ENCODE measurements around the gene ADGRL3.

ADGRL3 gene

GRCh38 chr4:61588621-61589402 is 388.7 kb downstream of the ADGRL3 start:
- POLR2A ChIA-PET, result no interaction called here
- CTCF ChIA-PET, result no interaction called here
- H3K4me1 ChIP-seq (ENCODE audit: control insufficient read depth, insufficient read depth, low read length), result no peaks in the 10 kb centered on the region
- no peaks in the 10 kb centered on the region for H3K9me3 ChIP-seq (ENCODE audit: control insufficient read depth, insufficient read depth, low read depth, low read length)
- H3K27ac ChIP-seq (ENCODE audit: extremely low read depth, low read depth, low read length), result no peak overlapping the region
- no peak overlapping the region for H3K4me3 ChIP-seq (ENCODE audit: low read depth, low read length)
- H3K36me3 ChIP-seq (ENCODE audit: control insufficient read depth in 2 of 2, insufficient read depth in 1 of 2, low read length in 2 of 2), result no peaks in the 10 kb centered on the region
- TF ChIP-seq ZNF19 (tag by site-specific recombination; IDR thresholded peaks at IDR 0.05; ENCODE audit: low read depth), result no peak
- TF ChIP-seq ZNF157 (tag by site-specific recombination; IDR thresholded peaks at IDR 0.05), result no peak
- TF ChIP-seq ZNF221 (tag by site-specific recombination; IDR thresholded peaks at IDR 0.05; ENCODE audit: borderline replicate concordance), result no peak
- no peak for TF ChIP-seq BCL6B (tag by site-specific recombination; IDR thresholded peaks at IDR 0.05)
- TF ChIP-seq, protein P1, sequence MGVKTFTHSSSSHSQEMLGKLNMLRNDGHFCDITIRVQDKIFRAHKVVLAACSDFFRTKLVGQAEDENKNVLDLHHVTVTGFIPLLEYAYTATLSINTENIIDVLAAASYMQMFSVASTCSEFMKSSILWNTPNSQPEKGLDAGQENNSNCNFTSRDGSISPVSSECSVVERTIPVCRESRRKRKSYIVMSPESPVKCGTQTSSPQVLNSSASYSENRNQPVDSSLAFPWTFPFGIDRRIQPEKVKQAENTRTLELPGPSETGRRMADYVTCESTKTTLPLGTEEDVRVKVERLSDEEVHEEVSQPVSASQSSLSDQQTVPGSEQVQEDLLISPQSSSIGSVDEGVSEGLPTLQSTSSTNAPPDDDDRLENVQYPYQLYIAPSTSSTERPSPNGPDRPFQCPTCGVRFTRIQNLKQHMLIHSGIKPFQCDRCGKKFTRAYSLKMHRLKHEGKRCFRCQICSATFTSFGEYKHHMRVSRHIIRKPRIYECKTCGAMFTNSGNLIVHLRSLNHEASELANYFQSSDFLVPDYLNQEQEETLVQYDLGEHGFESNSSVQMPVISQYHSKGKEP (tag by site-specific recombination; IDR thresholded peaks at IDR 0.05), result no peak
- TF ChIP-seq ZNF707 (tag by site-specific recombination; IDR thresholded peaks at IDR 0.05), result no peak
- TF ChIP-seq PBX3 (CRISPR knock-in tag; IDR thresholded peaks at IDR 0.05), result no peak
- no peak for TF ChIP-seq ZNF677 (tag by site-specific recombination; IDR thresholded peaks at IDR 0.05)
- TF ChIP-seq ZNF837 (tag by site-specific recombination; IDR thresholded peaks at IDR 0.05), result no peak
- no peak for TF ChIP-seq ZNF121 (tag by site-specific recombination; IDR thresholded peaks at IDR 0.05)
- TF ChIP-seq ZNF24 (tag by site-specific recombination; IDR thresholded peaks at IDR 0.05), result no peak
- no peak for TF ChIP-seq TRIM28 (IDR thresholded peaks at IDR 0.05; ENCODE audit: borderline replicate concordance, low read length)
- TF ChIP-seq ZNF596 (tag by site-specific recombination; IDR thresholded peaks at IDR 0.05), result no peak

DNA sequence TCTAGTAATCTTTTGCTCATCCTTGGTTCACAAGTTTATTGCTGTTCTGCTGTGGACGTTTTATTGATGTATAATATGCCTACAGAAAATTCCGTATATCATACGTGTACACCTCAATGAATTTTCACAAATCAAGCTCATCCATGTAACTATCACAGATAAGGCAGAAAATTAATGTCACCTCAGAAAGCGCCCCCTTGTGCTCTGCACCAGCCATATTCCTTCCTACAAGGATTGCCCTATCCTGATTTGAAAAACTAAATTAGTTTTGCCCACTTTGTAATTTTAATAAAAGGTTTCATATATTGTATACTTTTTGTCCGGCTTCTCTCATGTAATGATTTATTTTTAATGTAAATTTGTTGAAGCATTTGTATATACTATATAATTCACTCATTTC is 390.8 kb downstream of the ADGRL3 start:
- no peaks in the 10 kb centered on the region for H3K4me1 ChIP-seq (ENCODE audit: control insufficient read depth, insufficient read depth, low read length)
- no peak overlapping the region for H3K27ac ChIP-seq (ENCODE audit: extremely low read depth, low read depth, low read length)
- no peaks in the 10 kb centered on the region for H3K9me3 ChIP-seq (ENCODE audit: control insufficient read depth, insufficient read depth, low read depth, low read length)
- no peak overlapping the region for H3K4me3 ChIP-seq (ENCODE audit: low read depth, low read length)
- ChIA-PET CTCF (interaction anchor here (0.6 kb wide), 1 partner anchor 302 kb away, joined by 3 read pairs; no protein-coding TSS in a partner anchor), POLR2A (no interaction called here)
- TF ChIP-seq ZNF223 (tag by site-specific recombination; IDR thresholded peaks at IDR 0.05) (no peak), KLF9 (tag by site-specific recombination; IDR thresholded peaks at IDR 0.05; ENCODE audit: low read depth) (no peak), ZNF658 (tag by site-specific recombination; IDR thresholded peaks at IDR 0.05) (no peak), ZNF830 (tag by site-specific recombination; IDR thresholded peaks at IDR 0.05; ENCODE audit: low read depth) (no peak), ZFP41 (tag by site-specific recombination; IDR thresholded peaks at IDR 0.05; ENCODE audit: borderline replicate concordance) (no peak)
- TF ChIP-seq, protein P2, sequence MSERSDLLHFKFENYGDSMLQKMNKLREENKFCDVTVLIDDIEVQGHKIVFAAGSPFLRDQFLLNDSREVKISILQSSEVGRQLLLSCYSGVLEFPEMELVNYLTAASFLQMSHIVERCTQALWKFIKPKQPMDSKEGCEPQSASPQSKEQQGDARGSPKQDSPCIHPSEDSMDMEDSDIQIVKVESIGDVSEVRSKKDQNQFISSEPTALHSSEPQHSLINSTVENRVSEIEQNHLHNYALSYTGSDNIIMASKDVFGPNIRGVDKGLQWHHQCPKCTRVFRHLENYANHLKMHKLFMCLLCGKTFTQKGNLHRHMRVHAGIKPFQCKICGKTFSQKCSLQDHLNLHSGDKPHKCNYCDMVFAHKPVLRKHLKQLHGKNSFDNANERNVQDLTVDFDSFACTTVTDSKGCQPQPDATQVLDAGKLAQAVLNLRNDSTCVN (tag by site-specific recombination; optimal IDR thresholded peaks at IDR 0.05), result no peak
- TF ChIP-seq, protein P3, sequence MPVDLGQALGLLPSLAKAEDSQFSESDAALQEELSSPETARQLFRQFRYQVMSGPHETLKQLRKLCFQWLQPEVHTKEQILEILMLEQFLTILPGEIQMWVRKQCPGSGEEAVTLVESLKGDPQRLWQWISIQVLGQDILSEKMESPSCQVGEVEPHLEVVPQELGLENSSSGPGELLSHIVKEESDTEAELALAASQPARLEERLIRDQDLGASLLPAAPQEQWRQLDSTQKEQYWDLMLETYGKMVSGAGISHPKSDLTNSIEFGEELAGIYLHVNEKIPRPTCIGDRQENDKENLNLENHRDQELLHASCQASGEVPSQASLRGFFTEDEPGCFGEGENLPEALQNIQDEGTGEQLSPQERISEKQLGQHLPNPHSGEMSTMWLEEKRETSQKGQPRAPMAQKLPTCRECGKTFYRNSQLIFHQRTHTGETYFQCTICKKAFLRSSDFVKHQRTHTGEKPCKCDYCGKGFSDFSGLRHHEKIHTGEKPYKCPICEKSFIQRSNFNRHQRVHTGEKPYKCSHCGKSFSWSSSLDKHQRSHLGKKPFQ (tag by site-specific recombination; IDR thresholded peaks at IDR 0.05), result no peak
- H3K36me3 ChIP-seq (ENCODE audit: control insufficient read depth in 2 of 2, insufficient read depth in 1 of 2, low read length in 2 of 2), result no peaks in the 10 kb centered on the region

Data from HEK293 (cell line).